HG02610 (cell line): ENCODE measurements around the gene SLC25A38.

ENCODE experiments used
- ATAC-seq: cut with Tn5 transposase; IDR thresholded peaks from one replicate; pipeline ENCODE4 v1.9.1; 2021; ENCODE audit warnings: mild to moderate bottlenecking, moderate library complexity; ENCODE audit not compliant: unreplicated experiment

SLC25A38 gene

GRCh38 chr3:39376959-39377634 is 6.1 kb upstream of the SLC25A38 start:
- ATAC-seq, result no peak

- ATAC-seq, result peak; percentile 75
Measured at GRCh38 chr3:39378088-39378487, 5.1 kb upstream of the SLC25A38 start.

- ATAC-seq, result no peak
Measured at GRCh38 chr3:39378957-39379777, 4.0 kb upstream of the SLC25A38 start.

- no peak for ATAC-seq
Measured at GRCh38 chr3:39379778-39380155, 3.4 kb upstream of the SLC25A38 start.

- ATAC-seq, result no peak
Measured at GRCh38 chr3:39381432-39381831, 1.7 kb upstream of the SLC25A38 start.

- peak; percentile 78 for ATAC-seq
Measured at GRCh38 chr3:39383881-39384664, 903 bp downstream of the SLC25A38 start.

GRCh38 chr3:39384665-39385000 is 1.5 kb downstream of the SLC25A38 start:
- no peak for ATAC-seq

GRCh38 chr3:39385456-39386090 is 2.4 kb downstream of the SLC25A38 start:
- ATAC-seq, result no peak

- ATAC-seq, result no peak
Measured at GRCh38 chr3:39386318-39386717, 3.1 kb downstream of the SLC25A38 start.

- ATAC-seq, result no peak
Measured at GRCh38 chr3:39387411-39387975, 4.3 kb downstream of the SLC25A38 start.

- ATAC-seq, result no peak
Measured at GRCh38 chr3:39388153-39388552, 5.0 kb downstream of the SLC25A38 start.

GRCh38 chr3:39388741-39389248 is 5.6 kb downstream of the SLC25A38 start:
- peak; percentile 77 for ATAC-seq

- ATAC-seq, result no peak
Measured at GRCh38 chr3:39390181-39390580, 7.0 kb downstream of the SLC25A38 start.

GRCh38 chr3:39396690-39397089 is 13.5 kb downstream of the SLC25A38 start:
- ATAC-seq, result no peak

GRCh38 chr3:39398700-39399099 is 15.5 kb downstream of the SLC25A38 start:
- no peak for ATAC-seq

- no peak for ATAC-seq
Measured at GRCh38 chr3:39401983-39402382, 18.8 kb downstream of the SLC25A38 start.

GRCh38 chr3:39404943-39405686 is 21.9 kb downstream of the SLC25A38 start:
- no peak for ATAC-seq

- no peak for ATAC-seq
Measured at GRCh38 chr3:39405687-39406367, 22.7 kb downstream of the SLC25A38 start.
